Activated CD8-positive, alpha-beta T cell treated with anti-CD3 and anti-CD28 coated beads for 36 hours (primary cell): ENCODE data around the gene UGT2B10. TPM values are rescaled to one million over a fixed set of nuclear protein-coding genes. Genes with fewer than 3 reads are reported as not detected.
"Not testable (repeated sequence)": the region's sequence is repeated elsewhere in the genome, so short reads cannot be mapped to it uniquely, and the experiment has no call there.

ENCODE experiments used
- ATAC-seq: fragments of 200-7000 bp; cut with Tn5 transposase; one replicate; pipeline ENCODE4 v1.10.0; 2021; ENCODE audit warnings: mild to moderate bottlenecking, moderate library complexity
- CTCF ChIA-PET: fragments of 350-600 bp; sonication (Branson Sonifier 250); formaldehyde crosslinking; loops from one replicate; lab custom pipeline; 2021; ENCODE audit warnings: antibody characterized with exemption; lab: Charles Lee
- POLR2A ChIA-PET: fragments of 350-600 bp; sonication (Branson Sonifier 250); formaldehyde crosslinking; loops from one replicate; lab custom pipeline; 2021; ENCODE audit warnings: antibody characterized with exemption; lab: Charles Lee
- DNase-seq: peaks from one replicate; pipeline ENCODE4 v3.0.0-alpha.2; 2020
- H3K27ac Mint-ChIP-seq: one replicate; pipeline ENCODE4 v1.8.0; 2021; ENCODE audit warnings: mild to moderate bottlenecking, mixed read lengths
- H3K27me3 Mint-ChIP-seq: one replicate; pipeline ENCODE4 v1.8.0; 2021; ENCODE audit warnings: mixed read lengths
- H3K36me3 Mint-ChIP-seq: one replicate; pipeline ENCODE4 v1.8.0; 2021; ENCODE audit warnings: low read depth, mixed read lengths
- H3K4me1 Mint-ChIP-seq: one replicate; pipeline ENCODE4 v1.8.0; 2021; ENCODE audit warnings: low read depth, mixed read lengths
- H3K4me3 Mint-ChIP-seq: one replicate; pipeline ENCODE4 v1.8.0; 2021; ENCODE audit warnings: mild to moderate bottlenecking, moderate library complexity, mixed read lengths
- H3K9me3 Mint-ChIP-seq: one replicate; pipeline ENCODE4 v1.8.0; 2021; ENCODE audit warnings: mixed read lengths
- CTCF ChIP-seq: fragments of 200-600 bp; IDR thresholded peaks from one replicate; pipeline ENCODE4 v1.8.0; 2022; ENCODE audit warnings: antibody characterized with exemption, mild to moderate bottlenecking
- intact Hi-C: fragments of 100-400 bp; cut with micrococcal nuclease; formaldehyde crosslinking; loops from one replicate; pipeline ENCODE4 v1.10.0; 2022
- total RNA-seq, 2 experiments: library from RNA; stranded (reverse); gene quantifications; one replicate each; pipeline ENCODE4 v1.2.3, GENCODE V29; 2021

Gene UGT2B10
- total RNA-seq, 2 experiments from 2014 or later = not detected

- no peaks in the 10 kb centered on the region for H3K4me1 Mint-ChIP-seq
- no peaks in the 10 kb centered on the region for H3K36me3 Mint-ChIP-seq
- H3K4me3 Mint-ChIP-seq = no peak overlapping the region
- no peak for TF ChIP-seq CTCF
- POLR2A ChIA-PET = no interaction called here
- no peak for ATAC-seq
- no peak for DNase-seq
- no peak overlapping the region for H3K27ac Mint-ChIP-seq
- no peaks in the 10 kb centered on the region for H3K27me3 Mint-ChIP-seq
- intact Hi-C loops = no loop called here
- no peaks in the 10 kb centered on the region for H3K9me3 Mint-ChIP-seq
- CTCF ChIA-PET = no interaction called here
Observed at GRCh38 chr4:68803013-68803412, 12.8 kb upstream of the UGT2B10 start.

- no peaks in the 10 kb centered on the region for H3K36me3 Mint-ChIP-seq
- no peak for ATAC-seq
- ChIA-PET POLR2A (no interaction called here), CTCF (no interaction called here)
- no peak for DNase-seq
- TF ChIP-seq CTCF = no peak
- H3K27ac Mint-ChIP-seq = no peak overlapping the region
- no peaks in the 10 kb centered on the region for H3K4me1 Mint-ChIP-seq
- intact Hi-C loops = no loop called here
- H3K9me3 Mint-ChIP-seq = no peaks in the 10 kb centered on the region
- H3K4me3 Mint-ChIP-seq = no peak overlapping the region
- no peaks in the 10 kb centered on the region for H3K27me3 Mint-ChIP-seq
Observed at GRCh38 chr4:68808060-68808459, 7.7 kb upstream of the UGT2B10 start.

DNA sequence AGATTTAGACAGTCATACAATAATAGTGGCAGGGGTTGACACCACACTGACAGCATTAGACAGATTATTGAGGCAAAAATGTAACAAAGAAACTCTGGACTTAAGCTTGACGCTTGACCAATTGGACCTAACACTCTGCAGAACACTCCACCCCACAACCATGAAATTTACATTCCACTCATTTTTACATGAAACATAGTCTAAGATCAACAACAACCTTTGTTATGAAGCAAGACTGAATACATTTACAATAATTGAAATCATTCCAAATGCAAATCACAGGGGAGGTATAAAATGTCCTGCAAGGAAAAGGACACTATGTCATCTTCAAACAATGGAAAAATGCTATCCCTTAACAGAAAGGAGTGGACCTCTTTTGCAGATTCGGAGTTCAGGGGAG, 4.9 kb upstream of the UGT2B10 start:
- POLR2A ChIA-PET = no interaction called here
- no peak for ATAC-seq
- H3K27me3 Mint-ChIP-seq = no peaks in the 10 kb centered on the region
- no peaks in the 10 kb centered on the region for H3K9me3 Mint-ChIP-seq
- TF ChIP-seq CTCF = no peak
- no peak for DNase-seq
- H3K4me1 Mint-ChIP-seq = no peaks in the 10 kb centered on the region
- intact Hi-C loops = no loop called here
- H3K4me3 Mint-ChIP-seq = no peak overlapping the region
- H3K27ac Mint-ChIP-seq = no peak overlapping the region
- CTCF ChIA-PET = no interaction called here
- no peaks in the 10 kb centered on the region for H3K36me3 Mint-ChIP-seq

DNA sequence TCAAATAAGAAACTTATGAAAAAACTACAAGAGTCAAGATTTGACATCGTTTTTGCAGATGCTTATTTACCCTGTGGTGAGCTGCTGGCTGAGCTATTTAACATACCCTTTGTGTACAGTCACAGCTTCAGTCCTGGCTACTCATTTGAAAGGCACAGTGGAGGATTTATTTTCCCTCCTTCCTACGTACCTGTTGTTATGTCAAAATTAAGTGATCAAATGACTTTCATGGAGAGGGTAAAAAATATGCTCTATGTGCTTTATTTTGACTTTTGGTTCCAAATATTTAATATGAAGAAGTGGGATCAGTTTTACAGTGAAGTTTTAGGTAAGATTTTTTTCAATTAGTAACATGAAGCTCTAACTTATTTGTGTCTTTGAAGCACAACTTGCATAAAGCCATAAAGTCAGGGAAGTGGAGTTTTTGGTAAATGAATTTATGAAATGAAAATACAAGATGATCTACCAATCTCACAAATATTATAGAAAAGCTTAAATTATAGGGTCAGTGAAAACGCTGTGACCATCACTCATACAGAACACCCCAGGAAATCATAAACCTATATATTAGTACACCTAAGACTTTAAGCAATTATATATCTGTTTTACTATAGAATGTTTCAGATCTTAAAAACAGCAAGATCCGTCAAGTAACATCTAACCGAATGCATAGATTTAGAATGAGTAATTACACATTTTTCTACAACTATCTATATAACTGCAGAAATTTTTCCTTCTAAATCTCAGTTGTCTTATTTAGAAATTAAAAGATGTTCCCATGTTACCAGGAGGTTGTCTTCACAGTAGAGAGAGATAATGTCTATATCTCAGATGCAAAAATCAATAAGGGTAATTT, 844 bp downstream of the UGT2B10 start:
- not testable (repeated sequence) for ATAC-seq, H3K9me3 Mint-ChIP-seq

GRCh38 chr4:68817386-68817785, 1.6 kb downstream of the UGT2B10 start:
- no peaks in the 10 kb centered on the region for H3K27me3 Mint-ChIP-seq
- ATAC-seq (no peak), DNase-seq (no peak)
- no peaks in the 10 kb centered on the region for H3K36me3 Mint-ChIP-seq
- TF ChIP-seq CTCF = no peak
- intact Hi-C loops = no loop called here
- H3K4me1 Mint-ChIP-seq = no peaks in the 10 kb centered on the region
- no peaks in the 10 kb centered on the region for H3K9me3 Mint-ChIP-seq
- no peak overlapping the region for H3K4me3 Mint-ChIP-seq
- POLR2A ChIA-PET = no interaction called here
- no peak overlapping the region for H3K27ac Mint-ChIP-seq
- CTCF ChIA-PET = no interaction called here

More for the DNA sequence above, 844 bp downstream of the UGT2B10 start:
- intact Hi-C loops, DNase-seq, CTCF ChIA-PET, H3K27me3 Mint-ChIP-seq, POLR2A ChIA-PET, H3K4me1 Mint-ChIP-seq, H3K36me3 Mint-ChIP-seq, H3K4me3 Mint-ChIP-seq, H3K27ac Mint-ChIP-seq: not testable (repeated sequence)

DNA sequence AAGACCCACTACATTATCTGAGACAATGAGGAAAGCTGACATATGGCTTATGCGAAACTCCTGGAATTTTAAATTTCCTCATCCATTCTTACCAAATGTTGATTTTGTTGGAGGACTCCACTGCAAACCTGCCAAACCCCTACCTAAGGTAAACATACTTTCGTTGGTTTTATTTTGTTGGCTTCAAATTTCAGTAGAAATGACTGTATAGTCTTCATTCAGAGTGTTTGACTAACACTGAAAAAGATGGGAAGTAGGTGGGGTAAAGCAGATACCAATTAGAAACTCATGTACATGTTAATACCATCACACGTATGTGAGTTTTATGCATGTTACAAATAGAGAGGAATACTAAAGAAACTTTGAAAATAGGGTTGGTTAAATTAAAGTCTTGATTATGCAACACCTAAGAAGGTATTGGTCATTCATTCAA, 2.3 kb downstream of the UGT2B10 start:
- H3K4me3 Mint-ChIP-seq, CTCF ChIA-PET, POLR2A ChIA-PET, intact Hi-C loops, H3K27me3 Mint-ChIP-seq, H3K9me3 Mint-ChIP-seq, DNase-seq, H3K27ac Mint-ChIP-seq, H3K4me1 Mint-ChIP-seq, ATAC-seq, H3K36me3 Mint-ChIP-seq: not testable (repeated sequence)
